KMS-11 (cell line): Measurements from ENCODE around the gene ELL3.

Source experiments
- H2AFZ ChIP-seq: fragments of 200-600 bp; sonication (generic); 2 replicates; pipeline ENCODE4 v1.6.1; 2016; ENCODE audit warnings: antibody characterized with exemption, mixed run types, low read depth
- H3K27ac ChIP-seq: fragments of 200-600 bp; sonication (generic); 2 replicates; pipeline ENCODE4 v1.6.1; 2016; ENCODE audit warnings: mild to moderate bottlenecking, mixed run types
- H3K27me3 ChIP-seq: fragments of 200-600 bp; sonication (generic); 2 replicates; pipeline ENCODE4 v1.6.1; 2017; ENCODE audit warnings: mild to moderate bottlenecking, low read depth, mixed run types, moderate library complexity; ENCODE audit not compliant: insufficient read depth
- H3K36me3 ChIP-seq: fragments of 200-600 bp; sonication (generic); 2 replicates; pipeline ENCODE4 v1.6.1; 2017; ENCODE audit warnings: mild to moderate bottlenecking, mixed run types; ENCODE audit not compliant: insufficient read depth
- H3K4me1 ChIP-seq: fragments of 200-600 bp; sonication (generic); 2 replicates; pipeline ENCODE4 v1.6.1; 2016; ENCODE audit warnings: mild to moderate bottlenecking, low read depth, mixed run types; ENCODE audit not compliant: poor library complexity, severe bottlenecking
- H3K4me2 ChIP-seq: fragments of 200-600 bp; sonication (generic); 2 replicates; pipeline ENCODE4 v1.7.0; 2016; ENCODE audit warnings: mild to moderate bottlenecking, mixed run types
- H3K4me3 ChIP-seq: fragments of 200-600 bp; sonication (generic); IDR thresholded peaks from 2 replicates; pipeline ENCODE4 v1.6.1; 2017; ENCODE audit warnings: low read depth, low read length, mixed read lengths; ENCODE audit not compliant: insufficient read depth
- H3K79me2 ChIP-seq: fragments of 200-600 bp; sonication (generic); 2 replicates; pipeline ENCODE4 v1.6.1; 2016; ENCODE audit warnings: low read depth, mixed run types; ENCODE audit not compliant: insufficient read depth
- H3K9ac ChIP-seq: fragments of 200-600 bp; sonication (generic); 2 replicates; pipeline ENCODE4 v1.6.1; 2016; ENCODE audit warnings: mild to moderate bottlenecking, mixed run types
- H4K20me1 ChIP-seq: fragments of 200-600 bp; sonication (generic); 2 replicates; pipeline ENCODE4 v1.6.1; 2016; ENCODE audit warnings: mild to moderate bottlenecking, mixed run types; ENCODE audit not compliant: insufficient read depth
- TF ChIP-seq, protein P1 (sequence below): fragments of 200-600 bp; sonication (generic); conservative IDR thresholded peaks from 2 replicates; pipeline ENCODE4 v1.6.1; 2017; ENCODE audit warnings: low read depth, mild to moderate bottlenecking, antibody characterized with exemption, low read length, moderate library complexity, mixed read lengths

The ELL3 gene

DNA sequence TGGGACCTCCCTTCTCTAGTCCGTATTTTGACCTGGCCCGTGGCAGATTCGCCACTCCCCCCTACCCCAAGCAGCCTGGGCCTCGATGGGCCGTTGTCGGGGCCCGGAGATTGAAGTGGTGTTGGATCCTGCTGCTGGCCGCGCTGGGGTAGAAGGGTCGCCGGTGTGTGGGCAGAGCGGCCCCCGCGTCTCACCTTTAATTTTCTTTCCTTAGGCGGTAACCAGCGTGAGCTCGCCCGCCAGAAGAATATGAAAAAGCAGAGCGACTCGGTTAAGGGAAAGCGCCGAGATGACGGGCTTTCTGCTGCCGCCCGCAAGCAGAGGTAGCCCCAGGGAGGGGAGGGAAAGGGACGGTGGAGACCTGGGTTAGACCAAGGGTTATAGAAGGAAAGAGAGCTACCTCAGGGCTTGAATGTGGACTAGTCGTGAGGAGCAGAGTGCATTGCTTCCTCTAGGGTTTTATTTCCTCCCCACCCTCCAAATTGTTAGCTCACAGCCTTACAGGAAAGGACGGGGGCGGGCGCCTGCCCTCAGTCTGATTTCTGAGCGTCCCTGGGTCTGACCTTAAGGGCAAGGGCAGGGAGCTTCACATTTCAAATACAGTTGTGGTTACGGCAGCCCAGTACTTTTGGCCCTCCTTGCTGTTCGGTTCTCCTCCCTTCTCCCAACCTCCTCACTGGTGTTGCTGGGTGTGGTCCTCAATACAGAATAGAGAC lies 16.2 kb upstream of the ELL3 start:
- Histone ChIP-seq H2AFZ (peak overlapping the region; percentile 39; the same call in 1 of the 2 replicates), H3K4me1 (peaks cover 20% of the 10 kb centered on the region), H3K27me3 (no peaks in the 10 kb centered on the region), H3K4me3 (no peak overlapping the region), H3K36me3 (no peaks in the 10 kb centered on the region), H3K9ac (peak overlapping the region; percentile 93), H3K27ac (peak overlapping the region; percentile 63), H3K79me2 (peaks cover 25% of the 10 kb centered on the region), H4K20me1 (no peaks in the 10 kb centered on the region), H3K4me2 (peak overlapping the region; percentile 89)
- TF ChIP-seq, protein P1, sequence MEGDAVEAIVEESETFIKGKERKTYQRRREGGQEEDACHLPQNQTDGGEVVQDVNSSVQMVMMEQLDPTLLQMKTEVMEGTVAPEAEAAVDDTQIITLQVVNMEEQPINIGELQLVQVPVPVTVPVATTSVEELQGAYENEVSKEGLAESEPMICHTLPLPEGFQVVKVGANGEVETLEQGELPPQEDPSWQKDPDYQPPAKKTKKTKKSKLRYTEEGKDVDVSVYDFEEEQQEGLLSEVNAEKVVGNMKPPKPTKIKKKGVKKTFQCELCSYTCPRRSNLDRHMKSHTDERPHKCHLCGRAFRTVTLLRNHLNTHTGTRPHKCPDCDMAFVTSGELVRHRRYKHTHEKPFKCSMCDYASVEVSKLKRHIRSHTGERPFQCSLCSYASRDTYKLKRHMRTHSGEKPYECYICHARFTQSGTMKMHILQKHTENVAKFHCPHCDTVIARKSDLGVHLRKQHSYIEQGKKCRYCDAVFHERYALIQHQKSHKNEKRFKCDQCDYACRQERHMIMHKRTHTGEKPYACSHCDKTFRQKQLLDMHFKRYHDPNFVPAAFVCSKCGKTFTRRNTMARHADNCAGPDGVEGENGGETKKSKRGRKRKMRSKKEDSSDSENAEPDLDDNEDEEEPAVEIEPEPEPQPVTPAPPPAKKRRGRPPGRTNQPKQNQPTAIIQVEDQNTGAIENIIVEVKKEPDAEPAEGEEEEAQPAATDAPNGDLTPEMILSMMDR: no peak

DNA sequence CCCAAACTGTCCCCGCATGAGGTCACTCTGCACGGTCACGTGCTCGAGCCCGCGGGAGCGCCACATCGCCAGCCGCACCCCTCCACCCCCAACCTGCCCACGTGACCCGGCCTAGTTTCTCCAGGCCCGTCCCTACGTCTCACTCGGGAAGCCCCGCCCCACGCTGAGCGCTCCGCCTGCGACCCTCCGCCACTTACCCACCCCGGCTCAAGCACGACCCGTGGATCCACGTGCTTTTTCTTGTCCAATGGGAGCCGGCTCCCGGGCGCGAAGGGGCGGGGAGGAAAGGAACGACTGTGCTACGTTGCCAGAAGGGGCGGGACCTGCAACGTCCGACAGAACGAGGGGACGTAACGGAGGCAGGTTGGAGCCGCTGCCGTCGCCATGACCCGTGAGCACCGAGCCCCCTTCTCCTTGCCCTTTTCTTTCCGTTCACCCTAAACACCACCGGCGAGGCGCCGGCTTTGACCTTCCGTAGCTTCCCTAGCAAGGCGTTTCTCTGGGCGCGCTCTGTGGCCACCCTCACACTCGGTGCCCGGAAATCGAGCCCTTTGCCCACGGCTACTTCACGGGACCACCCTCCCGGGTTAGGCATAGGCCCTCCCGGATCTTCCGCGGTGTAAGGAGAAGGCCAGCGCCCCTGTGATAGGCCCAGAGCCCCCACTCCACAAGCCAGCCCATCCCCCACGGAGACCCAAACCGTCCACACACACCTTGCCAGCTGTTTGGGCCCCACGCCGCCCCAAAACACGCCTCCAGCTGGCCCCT lies 15.4 kb upstream of the ELL3 start, which contains the start of gene SERF2:
Gene SERF2, plus strand, starts transcription at position 328 of the 768 bp plus-strand sequence. Its CDS starts 57 bp downstream, at position 385.
- Histone ChIP-seq H3K4me1 (peaks cover 20% of the 10 kb centered on the region), H3K4me3 (no peak within 1 kb of the TSS), H3K27me3 (no peaks in the 10 kb centered on the region), H3K9ac (peak within 1 kb of the TSS; percentile 93), H4K20me1 (no peaks in the 10 kb centered on the region), H3K36me3 (no peaks in the 10 kb centered on the region), H3K27ac (peak within 1 kb of the TSS; percentile 63), H2AFZ (peak within 1 kb of the TSS; percentile 99), H3K79me2 (peaks cover 25% of the 10 kb centered on the region), H3K4me2 (peak within 1 kb of the TSS; percentile 89)
- TF ChIP-seq, protein P1: no peak

- H4K20me1 ChIP-seq: no peaks in the 10 kb centered on the region
- TF ChIP-seq, protein P1: no peak
- no peak overlapping the region for H3K27ac ChIP-seq
- no peaks in the 10 kb centered on the region for H3K36me3 ChIP-seq
- H3K4me2 ChIP-seq: peak overlapping the region; percentile 51
- peaks cover 20% of the 10 kb centered on the region for H3K4me1 ChIP-seq
- peak overlapping the region; percentile 74 for H2AFZ ChIP-seq
- H3K79me2 ChIP-seq: peaks cover 22% of the 10 kb centered on the region
- H3K27me3 ChIP-seq: no peaks in the 10 kb centered on the region; the same call in 1 of the 2 replicates
- H3K4me3 ChIP-seq: no peak overlapping the region
- H3K9ac ChIP-seq: no peak overlapping the region; the same call in 1 of the 2 replicates
Measured at GRCh38 chr15:43789409-43789808, 12.6 kb upstream of the ELL3 start.

GRCh38 chr15:43779016-43779415 lies 2.2 kb upstream of the ELL3 start:
- no peak overlapping the region for H3K9ac ChIP-seq
- H2AFZ ChIP-seq: no peak overlapping the region
- H4K20me1 ChIP-seq: 0 out of 2 replicates have a peak, but pooled peaks cover 4% of the 10 kb centered on the region
- H3K4me2 ChIP-seq: no peak overlapping the region
- no peaks in the 10 kb centered on the region for H3K79me2 ChIP-seq
- TF ChIP-seq, protein P1: no peak
- no peak overlapping the region for H3K4me3 ChIP-seq
- no peaks in the 10 kb centered on the region for H3K36me3 ChIP-seq
- no peak overlapping the region for H3K27ac ChIP-seq
- H3K4me1 ChIP-seq: peaks cover 10% of the 10 kb centered on the region
- peaks cover 38% of the 10 kb centered on the region for H3K27me3 ChIP-seq
